ENCODE data around the gene MINPP1.

DNA sequence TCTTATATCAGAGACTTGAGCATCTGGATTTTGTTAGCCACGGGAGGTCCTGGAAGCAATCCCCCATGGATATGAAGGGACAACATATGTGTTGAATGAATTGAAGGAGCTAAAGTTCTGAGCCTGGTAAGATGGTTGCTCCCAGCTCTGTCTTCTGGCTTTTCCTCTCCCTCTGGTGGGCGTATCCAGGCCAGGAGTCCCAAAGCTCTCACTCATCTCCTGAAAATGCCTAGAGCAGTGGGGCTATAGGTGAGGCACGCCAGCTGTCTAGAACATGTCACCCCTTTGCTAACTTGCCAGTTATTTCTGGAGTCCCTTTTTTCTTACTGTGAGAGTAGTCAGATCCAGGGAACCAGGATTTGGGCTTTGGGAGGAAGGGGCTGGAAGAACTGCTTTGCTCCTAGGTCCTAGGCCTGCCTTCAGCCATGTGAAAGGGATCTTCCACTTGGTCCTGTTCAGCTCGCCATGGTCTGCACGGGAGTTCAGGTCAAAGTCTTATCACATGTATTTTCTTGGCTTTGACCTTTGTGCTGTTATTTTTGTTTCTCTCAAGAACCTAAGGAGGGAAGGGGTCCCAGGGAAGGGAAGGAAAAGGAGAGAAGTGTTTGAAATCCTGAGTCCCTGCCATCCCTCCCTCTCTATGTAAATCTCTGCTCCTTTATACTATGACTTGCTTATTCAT is 73.6 kb downstream of the MINPP1 start:
- TF ChIP-seq, protein P1, sequence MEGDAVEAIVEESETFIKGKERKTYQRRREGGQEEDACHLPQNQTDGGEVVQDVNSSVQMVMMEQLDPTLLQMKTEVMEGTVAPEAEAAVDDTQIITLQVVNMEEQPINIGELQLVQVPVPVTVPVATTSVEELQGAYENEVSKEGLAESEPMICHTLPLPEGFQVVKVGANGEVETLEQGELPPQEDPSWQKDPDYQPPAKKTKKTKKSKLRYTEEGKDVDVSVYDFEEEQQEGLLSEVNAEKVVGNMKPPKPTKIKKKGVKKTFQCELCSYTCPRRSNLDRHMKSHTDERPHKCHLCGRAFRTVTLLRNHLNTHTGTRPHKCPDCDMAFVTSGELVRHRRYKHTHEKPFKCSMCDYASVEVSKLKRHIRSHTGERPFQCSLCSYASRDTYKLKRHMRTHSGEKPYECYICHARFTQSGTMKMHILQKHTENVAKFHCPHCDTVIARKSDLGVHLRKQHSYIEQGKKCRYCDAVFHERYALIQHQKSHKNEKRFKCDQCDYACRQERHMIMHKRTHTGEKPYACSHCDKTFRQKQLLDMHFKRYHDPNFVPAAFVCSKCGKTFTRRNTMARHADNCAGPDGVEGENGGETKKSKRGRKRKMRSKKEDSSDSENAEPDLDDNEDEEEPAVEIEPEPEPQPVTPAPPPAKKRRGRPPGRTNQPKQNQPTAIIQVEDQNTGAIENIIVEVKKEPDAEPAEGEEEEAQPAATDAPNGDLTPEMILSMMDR (IDR thresholded peaks at IDR 0.05 in 8 of 11, conservative IDR thresholded peaks at IDR 0.05 in 3 of 11) = no peak
- TF ChIP-seq POLR2AphosphoS5 (IDR thresholded peaks at IDR 0.05) = no peak
